HEK293 (cell line): ENCODE measurements around the gene USP5.
A peak's percentile ranks its signal among the peaks of the same experiment; 100 is the strongest.

ENCODE experiments used
- BCL11A ChIP-seq: fragments of 450-650 bp; formaldehyde crosslinking; IDR thresholded peaks from 2 replicates; pipeline ENCODE4 v1.5.1; 2016; ENCODE audit warnings: low read depth, missing biosample characterization, missing genetic modification characterization
- GFI1B ChIP-seq: fragments of 450-650 bp; formaldehyde crosslinking; IDR thresholded peaks from 2 replicates; pipeline ENCODE4 v1.5.1; 2016; ENCODE audit warnings: missing biosample characterization, missing genetic modification characterization
- KLF10 ChIP-seq: fragments of 450-650 bp; IDR thresholded peaks from 2 replicates; pipeline ENCODE4 v1.5.1; 2018; ENCODE audit warnings: missing biosample characterization, mild to moderate bottlenecking, missing genetic modification characterization
- KLF16 ChIP-seq: fragments of 450-650 bp; formaldehyde crosslinking; IDR thresholded peaks from 2 replicates; pipeline ENCODE4 v1.5.1; 2017; ENCODE audit warnings: missing biosample characterization, missing genetic modification characterization
- SCRT1 ChIP-seq: fragments of 450-650 bp; formaldehyde crosslinking; IDR thresholded peaks from 2 replicates; pipeline ENCODE4 v1.5.1; 2016; ENCODE audit warnings: missing biosample characterization, missing genetic modification characterization, borderline replicate concordance
- ZBTB21 ChIP-seq: fragments of 450-650 bp; formaldehyde crosslinking; IDR thresholded peaks from 2 replicates; pipeline ENCODE4 v1.5.1; 2017; ENCODE audit warnings: missing biosample characterization, missing genetic modification characterization
- ZBTB48 ChIP-seq: fragments of 450-650 bp; formaldehyde crosslinking; IDR thresholded peaks from 2 replicates; pipeline ENCODE4 v1.5.1; 2016; ENCODE audit warnings: missing biosample characterization, missing genetic modification characterization
- ZFP41 ChIP-seq: fragments of 450-650 bp; formaldehyde crosslinking; IDR thresholded peaks from 2 replicates; pipeline ENCODE4 v1.5.1; 2016; ENCODE audit warnings: missing biosample characterization, missing genetic modification characterization, borderline replicate concordance
- ZFP69B ChIP-seq: fragments of 450-650 bp; formaldehyde crosslinking; IDR thresholded peaks from 2 replicates; pipeline ENCODE4 v1.5.1; 2016; ENCODE audit warnings: missing biosample characterization, missing genetic modification characterization
- ZNF114 ChIP-seq: fragments of 450-650 bp; formaldehyde crosslinking; IDR thresholded peaks from 2 replicates; pipeline ENCODE4 v1.5.0; 2017; ENCODE audit warnings: missing biosample characterization, missing genetic modification characterization
- ZNF211 ChIP-seq: fragments of 450-650 bp; formaldehyde crosslinking; IDR thresholded peaks from 2 replicates; pipeline ENCODE4 v1.5.1; 2016; ENCODE audit warnings: low read depth, missing biosample characterization, missing genetic modification characterization
- ZNF248 ChIP-seq: fragments of 450-650 bp; formaldehyde crosslinking; IDR thresholded peaks from 2 replicates; pipeline ENCODE4 v1.5.1; 2017; ENCODE audit warnings: missing biosample characterization, missing genetic modification characterization
- ZNF335 ChIP-seq: fragments of 450-650 bp; formaldehyde crosslinking; conservative IDR thresholded peaks from 2 replicates; pipeline ENCODE4 v1.5.1; 2016; ENCODE audit warnings: missing biosample characterization, missing genetic modification characterization
- ZNF433 ChIP-seq: fragments of 450-650 bp; formaldehyde crosslinking; IDR thresholded peaks from 2 replicates; pipeline ENCODE4 v1.5.1; 2016; ENCODE audit warnings: missing biosample characterization, missing genetic modification characterization, low read depth
- ZNF596 ChIP-seq: fragments of 450-650 bp; IDR thresholded peaks from 2 replicates; pipeline ENCODE4 v1.5.0; 2018; ENCODE audit warnings: missing biosample characterization, mild to moderate bottlenecking, missing genetic modification characterization, moderate library complexity
- ZNF623 ChIP-seq: fragments of 450-650 bp; formaldehyde crosslinking; IDR thresholded peaks from 2 replicates; pipeline ENCODE4 v1.5.1; 2016; ENCODE audit warnings: missing biosample characterization, missing genetic modification characterization
- ZNF76 ChIP-seq: fragments of 450-650 bp; formaldehyde crosslinking; IDR thresholded peaks from 2 replicates; pipeline ENCODE4; 2016; ENCODE audit warnings: low read depth, missing biosample characterization, missing genetic modification characterization, borderline replicate concordance
- ZXDB ChIP-seq: fragments of 450-650 bp; formaldehyde crosslinking; IDR thresholded peaks from 2 replicates; pipeline ENCODE4 v1.5.1; 2016; ENCODE audit warnings: missing biosample characterization, missing genetic modification characterization
- TF ChIP-seq, protein P1 (sequence below): fragments of 450-650 bp; formaldehyde crosslinking; IDR thresholded peaks from 2 replicates; pipeline ENCODE4 v1.5.1; 2016; ENCODE audit warnings: missing biosample characterization, missing genetic modification characterization
- TF ChIP-seq, protein P2 (sequence below): fragments of 450-650 bp; formaldehyde crosslinking; IDR thresholded peaks from 2 replicates; pipeline ENCODE4 v1.5.1; 2016; ENCODE audit warnings: missing biosample characterization, missing genetic modification characterization
- TF ChIP-seq, protein P3 (sequence below): fragments of 450-650 bp; formaldehyde crosslinking; IDR thresholded peaks from 2 replicates; pipeline ENCODE4 v1.5.1; 2016; ENCODE audit warnings: missing biosample characterization, missing genetic modification characterization
- TF ChIP-seq, protein P4 (sequence below): fragments of 450-650 bp; formaldehyde crosslinking; IDR thresholded peaks from 2 replicates; pipeline ENCODE4 v1.5.1; 2016; ENCODE audit warnings: missing biosample characterization, missing genetic modification characterization
- TF ChIP-seq, protein P5 (sequence below): fragments of 450-650 bp; formaldehyde crosslinking; IDR thresholded peaks from 2 replicates; pipeline ENCODE4 v1.5.1; 2016; ENCODE audit warnings: missing biosample characterization, missing genetic modification characterization
- TF ChIP-seq, protein P6 (sequence below): fragments of 450-650 bp; formaldehyde crosslinking; IDR thresholded peaks from 2 replicates; pipeline ENCODE4 v1.5.1; 2017; ENCODE audit warnings: missing biosample characterization, missing genetic modification characterization
- TF ChIP-seq, protein P7 (sequence below): fragments of 450-650 bp; formaldehyde crosslinking; IDR thresholded peaks from 2 replicates; pipeline ENCODE4; 2016; ENCODE audit warnings: missing biosample characterization, missing genetic modification characterization

USP5 gene

DNA sequence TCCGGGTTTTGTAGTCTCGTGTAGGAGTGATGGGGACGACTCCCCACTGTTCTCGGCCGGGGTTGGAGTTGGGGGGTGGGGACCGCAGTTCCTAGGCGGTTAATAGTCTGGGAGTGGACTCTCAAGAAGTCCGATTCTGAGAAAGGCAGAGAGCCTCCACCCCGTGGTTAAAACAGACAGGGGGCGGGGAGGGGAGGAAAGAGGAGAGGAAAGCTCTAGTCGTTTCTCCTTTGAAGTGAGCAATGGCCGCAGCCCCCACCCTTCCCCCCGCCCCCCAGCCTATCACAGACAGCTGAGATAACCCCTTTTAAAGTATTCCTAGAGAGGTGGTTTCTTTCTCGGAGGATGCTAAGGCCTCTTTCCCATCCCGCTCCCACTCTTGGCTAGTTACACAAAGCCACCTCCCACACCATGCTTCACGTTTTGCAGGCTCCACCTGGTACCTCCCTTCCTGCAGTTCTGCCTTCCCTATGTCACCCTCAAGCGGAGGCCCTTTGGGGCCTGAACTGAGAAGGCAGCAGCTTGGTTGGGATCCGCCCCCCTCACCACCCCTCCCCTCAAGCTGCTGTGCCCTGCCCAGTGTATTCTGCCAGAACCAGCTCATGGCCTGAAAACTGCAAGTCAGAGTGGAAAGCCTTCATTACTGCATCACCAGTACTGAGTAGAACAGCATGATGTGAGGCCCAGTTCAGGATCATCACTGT, 853 bp downstream of the USP5 start (continued):
- TF ChIP-seq, protein P1, sequence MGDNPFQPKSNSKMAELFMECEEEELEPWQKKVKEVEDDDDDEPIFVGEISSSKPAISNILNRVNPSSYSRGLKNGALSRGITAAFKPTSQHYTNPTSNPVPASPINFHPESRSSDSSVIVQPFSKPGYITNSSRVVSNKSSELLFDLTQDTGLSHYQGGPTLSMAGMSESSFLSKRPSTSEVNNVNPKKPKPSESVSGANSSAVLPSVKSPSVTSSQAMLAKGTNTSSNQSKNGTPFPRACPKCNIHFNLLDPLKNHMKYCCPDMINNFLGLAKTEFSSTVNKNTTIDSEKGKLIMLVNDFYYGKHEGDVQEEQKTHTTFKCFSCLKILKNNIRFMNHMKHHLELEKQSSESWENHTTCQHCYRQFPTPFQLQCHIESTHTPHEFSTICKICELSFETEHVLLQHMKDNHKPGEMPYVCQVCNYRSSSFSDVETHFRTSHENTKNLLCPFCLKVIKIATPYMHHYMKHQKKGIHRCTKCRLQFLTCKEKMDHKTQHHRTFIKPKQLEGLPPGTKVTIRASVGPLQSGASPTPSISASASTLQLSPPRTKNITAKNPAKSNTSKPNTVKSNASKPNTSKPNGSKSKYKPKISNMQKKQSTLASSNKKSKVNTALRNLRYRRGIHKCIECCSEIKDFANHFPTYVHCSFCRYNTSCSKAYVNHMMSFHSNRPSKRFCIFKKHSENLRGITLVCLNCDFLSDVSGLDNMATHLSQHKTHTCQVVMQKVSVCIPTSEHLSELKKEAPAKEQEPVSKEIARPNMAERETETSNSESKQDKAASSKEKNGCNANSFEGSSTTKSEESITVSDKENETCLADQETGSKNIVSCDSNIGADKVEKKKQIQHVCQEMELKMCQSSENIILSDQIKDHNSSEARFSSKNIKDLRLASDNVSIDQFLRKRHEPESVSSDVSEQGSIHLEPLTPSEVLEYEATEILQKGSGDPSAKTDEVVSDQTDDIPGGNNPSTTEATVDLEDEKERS (tag by site-specific recombination): no peak
- TF ChIP-seq ZFP69B (tag by site-specific recombination): no peak
- TF ChIP-seq ZNF596: no peak
- TF ChIP-seq ZNF335 (tag by site-specific recombination): 0 out of 2 replicates have a peak, but pooled peaks have one; percentile 8
- TF ChIP-seq, protein P2, sequence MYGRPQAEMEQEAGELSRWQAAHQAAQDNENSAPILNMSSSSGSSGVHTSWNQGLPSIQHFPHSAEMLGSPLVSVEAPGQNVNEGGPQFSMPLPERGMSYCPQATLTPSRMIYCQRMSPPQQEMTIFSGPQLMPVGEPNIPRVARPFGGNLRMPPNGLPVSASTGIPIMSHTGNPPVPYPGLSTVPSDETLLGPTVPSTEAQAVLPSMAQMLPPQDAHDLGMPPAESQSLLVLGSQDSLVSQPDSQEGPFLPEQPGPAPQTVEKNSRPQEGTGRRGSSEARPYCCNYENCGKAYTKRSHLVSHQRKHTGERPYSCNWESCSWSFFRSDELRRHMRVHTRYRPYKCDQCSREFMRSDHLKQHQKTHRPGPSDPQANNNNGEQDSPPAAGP (tag by site-specific recombination): no peak
- no peak for TF ChIP-seq KLF16 (tag by site-specific recombination)
- no peak for TF ChIP-seq ZNF623 (tag by site-specific recombination)
- no peak for TF ChIP-seq GFI1B (tag by site-specific recombination)
- TF ChIP-seq BCL11A: no peak
- TF ChIP-seq SCRT1 (tag by site-specific recombination): no peak
- no peak for TF ChIP-seq ZNF248 (tag by site-specific recombination)
- TF ChIP-seq, protein P3, sequence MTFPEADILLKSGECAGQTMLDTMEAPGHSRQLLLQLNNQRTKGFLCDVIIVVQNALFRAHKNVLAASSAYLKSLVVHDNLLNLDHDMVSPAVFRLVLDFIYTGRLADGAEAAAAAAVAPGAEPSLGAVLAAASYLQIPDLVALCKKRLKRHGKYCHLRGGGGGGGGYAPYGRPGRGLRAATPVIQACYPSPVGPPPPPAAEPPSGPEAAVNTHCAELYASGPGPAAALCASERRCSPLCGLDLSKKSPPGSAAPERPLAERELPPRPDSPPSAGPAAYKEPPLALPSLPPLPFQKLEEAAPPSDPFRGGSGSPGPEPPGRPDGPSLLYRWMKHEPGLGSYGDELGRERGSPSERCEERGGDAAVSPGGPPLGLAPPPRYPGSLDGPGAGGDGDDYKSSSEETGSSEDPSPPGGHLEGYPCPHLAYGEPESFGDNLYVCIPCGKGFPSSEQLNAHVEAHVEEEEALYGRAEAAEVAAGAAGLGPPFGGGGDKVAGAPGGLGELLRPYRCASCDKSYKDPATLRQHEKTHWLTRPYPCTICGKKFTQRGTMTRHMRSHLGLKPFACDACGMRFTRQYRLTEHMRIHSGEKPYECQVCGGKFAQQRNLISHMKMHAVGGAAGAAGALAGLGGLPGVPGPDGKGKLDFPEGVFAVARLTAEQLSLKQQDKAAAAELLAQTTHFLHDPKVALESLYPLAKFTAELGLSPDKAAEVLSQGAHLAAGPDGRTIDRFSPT: no peak
- no peak for TF ChIP-seq ZNF433 (tag by site-specific recombination)
- no peak for TF ChIP-seq ZXDB
- no peak for TF ChIP-seq ZBTB21 (tag by site-specific recombination)
- TF ChIP-seq ZFP41 (tag by site-specific recombination): no peak
- TF ChIP-seq, protein P4, sequence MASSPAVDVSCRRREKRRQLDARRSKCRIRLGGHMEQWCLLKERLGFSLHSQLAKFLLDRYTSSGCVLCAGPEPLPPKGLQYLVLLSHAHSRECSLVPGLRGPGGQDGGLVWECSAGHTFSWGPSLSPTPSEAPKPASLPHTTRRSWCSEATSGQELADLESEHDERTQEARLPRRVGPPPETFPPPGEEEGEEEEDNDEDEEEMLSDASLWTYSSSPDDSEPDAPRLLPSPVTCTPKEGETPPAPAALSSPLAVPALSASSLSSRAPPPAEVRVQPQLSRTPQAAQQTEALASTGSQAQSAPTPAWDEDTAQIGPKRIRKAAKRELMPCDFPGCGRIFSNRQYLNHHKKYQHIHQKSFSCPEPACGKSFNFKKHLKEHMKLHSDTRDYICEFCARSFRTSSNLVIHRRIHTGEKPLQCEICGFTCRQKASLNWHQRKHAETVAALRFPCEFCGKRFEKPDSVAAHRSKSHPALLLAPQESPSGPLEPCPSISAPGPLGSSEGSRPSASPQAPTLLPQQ (tag by site-specific recombination): 0 out of 2 replicates have a peak, but pooled peaks have one; percentile 4
- TF ChIP-seq, protein P5, sequence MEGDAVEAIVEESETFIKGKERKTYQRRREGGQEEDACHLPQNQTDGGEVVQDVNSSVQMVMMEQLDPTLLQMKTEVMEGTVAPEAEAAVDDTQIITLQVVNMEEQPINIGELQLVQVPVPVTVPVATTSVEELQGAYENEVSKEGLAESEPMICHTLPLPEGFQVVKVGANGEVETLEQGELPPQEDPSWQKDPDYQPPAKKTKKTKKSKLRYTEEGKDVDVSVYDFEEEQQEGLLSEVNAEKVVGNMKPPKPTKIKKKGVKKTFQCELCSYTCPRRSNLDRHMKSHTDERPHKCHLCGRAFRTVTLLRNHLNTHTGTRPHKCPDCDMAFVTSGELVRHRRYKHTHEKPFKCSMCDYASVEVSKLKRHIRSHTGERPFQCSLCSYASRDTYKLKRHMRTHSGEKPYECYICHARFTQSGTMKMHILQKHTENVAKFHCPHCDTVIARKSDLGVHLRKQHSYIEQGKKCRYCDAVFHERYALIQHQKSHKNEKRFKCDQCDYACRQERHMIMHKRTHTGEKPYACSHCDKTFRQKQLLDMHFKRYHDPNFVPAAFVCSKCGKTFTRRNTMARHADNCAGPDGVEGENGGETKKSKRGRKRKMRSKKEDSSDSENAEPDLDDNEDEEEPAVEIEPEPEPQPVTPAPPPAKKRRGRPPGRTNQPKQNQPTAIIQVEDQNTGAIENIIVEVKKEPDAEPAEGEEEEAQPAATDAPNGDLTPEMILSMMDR (tag by site-specific recombination): no peak
- no peak for TF ChIP-seq ZNF76 (tag by site-specific recombination)
- no peak for TF ChIP-seq ZNF114 (tag by site-specific recombination)
- no peak for TF ChIP-seq KLF10 (tag by site-specific recombination)
- no peak for TF ChIP-seq ZNF211 (tag by site-specific recombination)
- TF ChIP-seq, protein P6, sequence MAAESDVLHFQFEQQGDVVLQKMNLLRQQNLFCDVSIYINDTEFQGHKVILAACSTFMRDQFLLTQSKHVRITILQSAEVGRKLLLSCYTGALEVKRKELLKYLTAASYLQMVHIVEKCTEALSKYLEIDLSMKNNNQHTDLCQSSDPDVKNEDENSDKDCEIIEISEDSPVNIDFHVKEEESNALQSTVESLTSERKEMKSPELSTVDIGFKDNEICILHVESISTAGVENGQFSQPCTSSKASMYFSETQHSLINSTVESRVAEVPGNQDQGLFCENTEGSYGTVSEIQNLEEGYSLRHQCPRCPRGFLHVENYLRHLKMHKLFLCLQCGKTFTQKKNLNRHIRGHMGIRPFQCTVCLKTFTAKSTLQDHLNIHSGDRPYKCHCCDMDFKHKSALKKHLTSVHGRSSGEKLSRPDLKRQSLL (tag by site-specific recombination): no peak
- TF ChIP-seq, protein P7, sequence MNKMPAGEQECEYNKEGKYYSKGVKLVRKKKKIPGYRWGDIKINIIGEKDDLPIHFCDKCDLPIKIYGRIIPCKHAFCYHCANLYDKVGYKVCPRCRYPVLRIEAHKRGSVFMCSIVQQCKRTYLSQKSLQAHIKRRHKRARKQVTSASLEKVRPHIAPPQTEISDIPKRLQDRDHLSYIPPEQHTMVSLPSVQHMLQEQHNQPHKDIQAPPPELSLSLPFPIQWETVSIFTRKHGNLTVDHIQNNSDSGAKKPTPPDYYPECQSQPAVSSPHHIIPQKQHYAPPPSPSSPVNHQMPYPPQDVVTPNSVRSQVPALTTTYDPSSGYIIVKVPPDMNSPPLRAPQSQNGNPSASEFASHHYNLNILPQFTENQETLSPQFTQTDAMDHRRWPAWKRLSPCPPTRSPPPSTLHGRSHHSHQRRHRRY (tag by site-specific recombination): no peak
- TF ChIP-seq ZBTB48 (tag by site-specific recombination): no peak
